Measurements from ENCODE around the gene UPK1A.

DNA sequence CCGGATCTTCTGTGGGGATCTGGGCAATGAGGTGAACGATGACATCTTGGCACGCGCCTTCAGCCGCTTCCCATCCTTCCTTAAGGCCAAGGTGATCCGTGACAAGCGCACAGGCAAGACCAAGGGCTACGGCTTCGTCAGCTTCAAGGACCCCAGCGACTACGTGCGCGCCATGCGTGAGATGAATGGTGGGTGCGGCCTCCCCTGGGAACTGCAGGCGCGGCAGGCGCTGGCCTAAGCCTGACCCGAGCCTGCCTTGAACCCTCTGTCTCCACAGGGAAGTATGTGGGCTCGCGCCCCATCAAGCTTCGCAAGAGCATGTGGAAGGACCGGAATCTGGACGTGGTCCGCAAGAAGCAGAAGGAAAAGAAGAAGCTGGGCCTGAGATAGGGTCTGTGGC lies 29.2 kb upstream of the UPK1A start:
- no peak for TF ChIP-seq YY1 (IDR thresholded peaks at IDR 0.05; ENCODE audit: low read depth)
- no peak for TF ChIP-seq CEBPB (IDR thresholded peaks at IDR 0.05)
- no peak for TF ChIP-seq NFIC (IDR thresholded peaks at IDR 0.05)
- no peak for TF ChIP-seq FOXM1 (IDR thresholded peaks at IDR 0.05; ENCODE audit: borderline replicate concordance, low read depth)
- no peak for TF ChIP-seq RAD21 (IDR thresholded peaks at IDR 0.05; ENCODE audit: low read depth)
- TF ChIP-seq EP300 (IDR thresholded peaks at IDR 0.05; ENCODE audit: borderline replicate concordance) = no peak
- no peak for TF ChIP-seq CREB1 (IDR thresholded peaks at IDR 0.05; ENCODE audit: low read depth)
- TF ChIP-seq TAF1 (IDR thresholded peaks at IDR 0.05; ENCODE audit: low read depth) = no peak
- no peak for TF ChIP-seq EGR1 (IDR thresholded peaks at IDR 0.05)
- TF ChIP-seq REST (IDR thresholded peaks at IDR 0.05; ENCODE audit: low read depth) = no peak
- TF ChIP-seq USF1 (IDR thresholded peaks at IDR 0.05) = no peak
- no peak for TF ChIP-seq TEAD4 (IDR thresholded peaks at IDR 0.05)
- no peak for TF ChIP-seq MAX (IDR thresholded peaks at IDR 0.05)
- no peak for TF ChIP-seq ZBTB7A (IDR thresholded peaks at IDR 0.05; ENCODE audit: low read depth)

Data from Ishikawa (cell line).